DND-41 (cell line): Measurements from ENCODE around the gene SNAI3.

Experiments
- ATAC-seq: fragments of 200-7000 bp; cut with Tn5 transposase; 3 replicates; pipeline ENCODE4 v1.9.1; 2021; ENCODE audit warnings: low read depth; ENCODE audit not compliant: insufficient read depth
- DNase-seq: peaks from one replicate; pipeline ENCODE4 v3.0.0-alpha.2; 2020
- H2AFZ ChIP-seq: 2 replicates; pipeline ENCODE4 v1.6.0; 2012; ENCODE audit warnings: low read depth, low read length
- H3K27ac ChIP-seq: 2 replicates; pipeline ENCODE4 v1.5.1; 2012; ENCODE audit warnings: low read length, inconsistent platforms
- H3K27me3 ChIP-seq: fragments of 200-600 bp; sonication (generic); 2 replicates; pipeline ENCODE4 v1.6.0; 2012; ENCODE audit warnings: low read length, mild to moderate bottlenecking, inconsistent platforms; ENCODE audit not compliant: insufficient read depth, poor library complexity
- H3K36me3 ChIP-seq: 2 replicates; pipeline ENCODE4 v1.5.1; 2012; ENCODE audit warnings: low read length, inconsistent platforms; ENCODE audit not compliant: insufficient read depth
- H3K4me1 ChIP-seq: 2 replicates; pipeline ENCODE4 v1.5.1; 2012; ENCODE audit warnings: mild to moderate bottlenecking, low read length; ENCODE audit not compliant: insufficient read depth
- H3K4me2 ChIP-seq: 2 replicates; pipeline ENCODE4 v1.6.0; 2012; ENCODE audit warnings: mild to moderate bottlenecking, moderate library complexity, low read length, inconsistent platforms; ENCODE audit not compliant: insufficient read depth
- H3K4me3 ChIP-seq, 2 experiments: fragments of 200-600 bp in 1 of 2; shearing (Covaris generic) in 1 of 2; 2 replicates each; pipeline ENCODE4 v1.5.1; 2012 to 2016; ENCODE audit warnings: inconsistent platforms in 2 of 2, low read length in 2 of 2, mild to moderate bottlenecking in 2 of 2, low read depth in 1 of 2, moderate library complexity in 1 of 2
- H3K79me2 ChIP-seq: 2 replicates; pipeline ENCODE4 v1.6.0; 2012; ENCODE audit warnings: low read length, inconsistent platforms; ENCODE audit not compliant: insufficient read depth
- H3K9ac ChIP-seq: 2 replicates; pipeline ENCODE4 v1.6.0; 2012; ENCODE audit warnings: low read depth, mild to moderate bottlenecking, inconsistent platforms, low read length, moderate library complexity
- H3K9me3 ChIP-seq: 2 replicates; pipeline ENCODE4 v1.5.1; 2012; ENCODE audit warnings: low read length, moderate library complexity, mild to moderate bottlenecking, inconsistent platforms; ENCODE audit not compliant: insufficient read depth, severe bottlenecking
- H4K20me1 ChIP-seq: 2 replicates; pipeline ENCODE4 v1.6.0; 2012; ENCODE audit warnings: low read length; ENCODE audit not compliant: insufficient read depth
- CTCF ChIP-seq: IDR thresholded peaks from 2 replicates; pipeline ENCODE4 v1.5.1; 2012; ENCODE audit warnings: borderline replicate concordance, low read length, moderate library complexity, mild to moderate bottlenecking; ENCODE audit not compliant: poor library complexity, severe bottlenecking; ENCODE audit errors: extremely low read depth
- EZH2 ChIP-seq: IDR thresholded peaks from 3 replicates; pipeline ENCODE4 v1.6.1; 2012; ENCODE audit warnings: borderline replicate concordance, low read depth, mild to moderate bottlenecking, moderate library complexity, low read length, inconsistent platforms; ENCODE audit not compliant: severe bottlenecking

The SNAI3 gene

GRCh38 chr16:88718178-88718577 is 31.9 kb upstream of the SNAI3 start:
- no peak for ATAC-seq
- H4K20me1 ChIP-seq: peaks cover 46% of the 10 kb centered on the region
- no peak overlapping the region for H2AFZ ChIP-seq
- no peak overlapping the region for H3K9ac ChIP-seq
- no peak overlapping the region for H3K27ac ChIP-seq
- H3K79me2 ChIP-seq: no peaks in the 10 kb centered on the region
- H3K36me3 ChIP-seq: peaks cover 99% of the 10 kb centered on the region
- no peaks in the 10 kb centered on the region for H3K4me1 ChIP-seq
- no peak overlapping the region for H3K4me3 ChIP-seq
- DNase-seq: no peak
- no peak for TF ChIP-seq EZH2
- no peak for TF ChIP-seq CTCF
- H3K9me3 ChIP-seq: no peaks in the 10 kb centered on the region
- no peaks in the 10 kb centered on the region for H3K27me3 ChIP-seq
- no peak overlapping the region for H3K4me2 ChIP-seq

- no peak overlapping the region for H2AFZ ChIP-seq
- peaks cover 50% of the 10 kb centered on the region for H4K20me1 ChIP-seq
- H3K27me3 ChIP-seq: no peaks in the 10 kb centered on the region
- no peak overlapping the region for H3K4me2 ChIP-seq
- TF ChIP-seq CTCF: no peak
- no peak for TF ChIP-seq EZH2
- H3K4me3 ChIP-seq: no peak overlapping the region
- H3K27ac ChIP-seq: no peak overlapping the region
- DNase-seq (no peak), ATAC-seq (no peak)
- peaks cover 5% of the 10 kb centered on the region; the same call in 1 of the 2 replicates for H3K79me2 ChIP-seq
- no peak overlapping the region for H3K9ac ChIP-seq
- peaks cover 84% of the 10 kb centered on the region for H3K36me3 ChIP-seq
- H3K4me1 ChIP-seq: no peaks in the 10 kb centered on the region
- no peaks in the 10 kb centered on the region for H3K9me3 ChIP-seq
These were observed 30.3 kb upstream of the SNAI3 start for GRCh38 chr16:88716601-88717001.

- Histone ChIP-seq H3K36me3 (peaks cover 80% of the 10 kb centered on the region), H4K20me1 (peaks cover 53% of the 10 kb centered on the region)
- TF ChIP-seq CTCF (no peak), EZH2 (no peak)
These were observed 29.9 kb upstream of the SNAI3 start for GRCh38 chr16:88716201-88716600.

More at GRCh38 chr16:88716201-88716600, 29.9 kb upstream of the SNAI3 start:
- no peak overlapping the region for H3K27ac ChIP-seq
- H3K79me2 ChIP-seq: peaks cover 7% of the 10 kb centered on the region; the same call in 1 of the 2 replicates
- H3K4me1 ChIP-seq: no peaks in the 10 kb centered on the region
- ATAC-seq: no peak
- no peak overlapping the region for H3K4me3 ChIP-seq
- no peaks in the 10 kb centered on the region for H3K9me3 ChIP-seq
- no peak overlapping the region for H3K4me2 ChIP-seq
- no peaks in the 10 kb centered on the region for H3K27me3 ChIP-seq
- H3K9ac ChIP-seq: no peak overlapping the region
- no peak for DNase-seq
- no peak overlapping the region for H2AFZ ChIP-seq
